Measurements from ENCODE around the gene MAPK14.

GRCh38 chr6:36054956-36055355 is 27.3 kb downstream of the MAPK14 start:
- TF ChIP-seq EP300 (IDR thresholded peaks at IDR 0.05) = no peak
- TF ChIP-seq POLR2AphosphoS5 (IDR thresholded peaks at IDR 0.05) = no peak
- no peak for TF ChIP-seq CTCF (IDR thresholded peaks at IDR 0.05)
- no peak for TF ChIP-seq POLR2A (IDR thresholded peaks at IDR 0.05)
